Mucosa of stomach (tissue), 1 donor: ENCODE data around the gene GRM7.
"Not testable (repeated sequence)": the region's sequence is repeated elsewhere in the genome, so short reads cannot be mapped to it uniquely, and the experiment has no call there.

ENCODE experiments used
- H3K27me3 ChIP-seq: one replicate; pipeline ENCODE4 v1.7.0; 2013; ENCODE audit warnings: mild to moderate bottlenecking, low read length; ENCODE audit not compliant: control insufficient read depth, insufficient read depth
- H3K36me3 ChIP-seq: one replicate; pipeline ENCODE4 v1.7.0; 2013; ENCODE audit warnings: low read length; ENCODE audit not compliant: control insufficient read depth, insufficient read depth
- H3K4me1 ChIP-seq: one replicate; pipeline ENCODE4 v1.7.0; 2013; ENCODE audit warnings: mild to moderate bottlenecking, low read length; ENCODE audit not compliant: control insufficient read depth, insufficient read depth
- H3K4me3 ChIP-seq: one replicate; pipeline ENCODE4 v1.7.0; 2013; ENCODE audit warnings: low read length
- H3K9ac ChIP-seq: one replicate; pipeline ENCODE4 v1.7.0; 2013; ENCODE audit warnings: mild to moderate bottlenecking, low read length, moderate library complexity
- H3K9me3 ChIP-seq: one replicate; pipeline ENCODE4 v1.7.0; 2013; ENCODE audit warnings: mild to moderate bottlenecking, low read length, moderate library complexity; ENCODE audit not compliant: control insufficient read depth
- donor health status: Pancreatic carcinoma.

Gene GRM7

DNA sequence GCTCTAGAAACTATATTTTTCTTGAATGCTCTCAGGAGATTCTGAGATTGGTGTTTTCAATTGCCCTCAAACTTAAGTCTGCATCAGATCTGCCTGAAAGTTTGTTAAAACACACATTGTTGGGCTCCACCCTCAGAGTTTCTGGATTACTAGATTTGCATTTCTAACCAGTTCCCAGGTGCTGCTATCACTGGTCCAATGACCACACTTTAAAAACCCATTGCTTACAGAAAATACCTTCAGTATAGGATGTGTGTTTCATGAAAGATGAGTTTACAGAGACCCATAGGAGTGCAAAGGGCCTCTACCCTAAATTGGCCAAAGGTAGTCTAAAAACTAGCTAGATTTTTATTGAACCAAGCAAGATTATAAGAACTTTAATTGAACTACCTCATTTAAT is 17.8 kb downstream of the GRM7 start:
- Histone ChIP-seq H3K4me1 (no peaks in the 10 kb centered on the region), H3K9ac (no peak overlapping the region), H3K27me3 (no peaks in the 10 kb centered on the region), H3K9me3 (no peaks in the 10 kb centered on the region), H3K36me3 (no peaks in the 10 kb centered on the region), H3K4me3 (no peak overlapping the region)

DNA sequence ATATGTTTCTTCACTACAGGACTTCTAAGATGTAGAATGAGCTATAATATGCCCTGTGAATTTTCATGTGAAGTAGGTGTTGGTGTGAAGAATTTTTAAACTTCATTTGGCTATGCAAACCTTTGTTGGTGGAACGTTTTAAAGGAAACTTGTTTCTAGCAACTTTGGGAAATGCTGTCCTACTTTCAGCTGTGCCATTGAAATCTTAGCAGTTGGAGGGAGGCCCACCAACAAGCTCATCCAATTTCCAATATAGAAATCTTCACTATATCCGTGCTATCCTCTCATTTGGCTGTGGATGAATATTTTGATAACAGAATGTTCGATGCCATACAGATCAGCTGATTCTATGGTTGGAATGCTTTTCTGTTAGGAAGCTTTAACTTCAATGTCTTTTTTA is 51.3 kb downstream of the GRM7 start:
- Histone ChIP-seq H3K36me3 (no peaks in the 10 kb centered on the region), H3K4me3 (no peak overlapping the region), H3K4me1 (no peaks in the 10 kb centered on the region), H3K27me3 (no peaks in the 10 kb centered on the region), H3K9me3 (no peaks in the 10 kb centered on the region), H3K9ac (no peak overlapping the region)

DNA sequence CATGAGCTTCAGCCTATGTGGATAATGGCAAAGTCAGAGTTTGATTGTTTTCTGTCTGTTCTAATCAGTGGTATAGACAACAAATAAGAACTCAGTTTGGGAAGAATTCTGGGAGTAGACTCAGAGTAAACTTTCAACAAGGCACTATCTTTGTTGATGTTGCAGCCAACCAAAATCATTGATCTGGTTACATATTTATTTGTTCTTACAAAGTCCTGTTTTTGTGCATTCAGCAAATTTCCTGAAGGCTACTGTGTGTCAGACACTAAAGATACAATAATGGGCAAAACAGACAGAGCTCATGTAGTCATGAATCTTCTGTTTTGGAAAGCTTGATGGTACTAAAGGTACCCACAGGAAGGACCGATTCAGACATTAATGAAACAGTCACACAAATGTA is 55.0 kb downstream of the GRM7 start:
- no peak overlapping the region for H3K9ac ChIP-seq
- no peaks in the 10 kb centered on the region for H3K36me3 ChIP-seq
- H3K4me3 ChIP-seq: no peak overlapping the region
- no peaks in the 10 kb centered on the region for H3K4me1 ChIP-seq
- no peaks in the 10 kb centered on the region for H3K27me3 ChIP-seq
- H3K9me3 ChIP-seq: no peaks in the 10 kb centered on the region

DNA sequence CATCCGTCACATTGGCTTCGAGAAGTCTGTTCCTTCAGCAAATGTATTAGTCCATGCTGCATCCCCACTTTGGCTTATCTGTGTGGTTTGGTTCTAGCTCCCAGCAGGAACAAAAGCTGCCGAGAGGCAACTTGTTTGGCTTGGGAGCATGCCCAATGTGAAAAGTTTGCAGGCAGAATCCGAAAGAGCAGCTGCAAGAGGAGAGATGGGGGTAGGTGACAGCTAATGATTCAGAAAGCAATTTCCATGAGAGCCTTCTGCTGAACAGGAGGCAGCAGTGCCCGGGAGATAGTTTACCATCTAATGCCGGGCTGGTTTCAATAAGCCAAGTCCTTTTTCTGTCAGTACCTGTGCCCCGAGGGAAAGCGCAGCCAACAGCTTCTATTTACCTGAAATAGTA is 60.2 kb downstream of the GRM7 start:
- no peak overlapping the region for H3K9ac ChIP-seq
- H3K4me3 ChIP-seq: no peak overlapping the region
- H3K9me3 ChIP-seq: no peaks in the 10 kb centered on the region

DNA sequence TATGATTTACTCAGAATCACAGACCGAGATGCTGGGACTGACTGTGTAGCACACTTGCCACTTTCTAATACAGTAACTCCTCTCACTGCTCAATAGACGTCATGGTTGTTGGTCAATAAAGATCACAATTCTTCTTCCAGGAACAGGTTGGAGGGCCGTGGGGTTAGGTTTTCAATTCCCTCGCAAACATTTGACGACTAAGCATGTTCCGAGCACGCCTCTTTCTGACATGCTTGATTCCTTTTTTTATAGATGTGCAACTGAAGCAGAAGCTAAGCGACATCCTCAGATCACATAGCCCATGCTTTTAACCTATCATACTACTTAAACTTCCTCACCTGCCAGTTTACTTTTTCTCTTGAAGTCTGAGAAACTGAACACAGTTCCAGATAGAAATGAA is 61.0 kb downstream of the GRM7 start:
- Histone ChIP-seq H3K9me3 (no peaks in the 10 kb centered on the region), H3K4me1 (no peaks in the 10 kb centered on the region), H3K4me3 (no peak overlapping the region), H3K27me3 (no peaks in the 10 kb centered on the region), H3K36me3 (no peaks in the 10 kb centered on the region), H3K9ac (no peak overlapping the region)

More for the DNA sequence above, 60.2 kb downstream of the GRM7 start:
- no peaks in the 10 kb centered on the region for H3K4me1 ChIP-seq
- no peaks in the 10 kb centered on the region for H3K36me3 ChIP-seq
- H3K27me3 ChIP-seq: no peaks in the 10 kb centered on the region

DNA sequence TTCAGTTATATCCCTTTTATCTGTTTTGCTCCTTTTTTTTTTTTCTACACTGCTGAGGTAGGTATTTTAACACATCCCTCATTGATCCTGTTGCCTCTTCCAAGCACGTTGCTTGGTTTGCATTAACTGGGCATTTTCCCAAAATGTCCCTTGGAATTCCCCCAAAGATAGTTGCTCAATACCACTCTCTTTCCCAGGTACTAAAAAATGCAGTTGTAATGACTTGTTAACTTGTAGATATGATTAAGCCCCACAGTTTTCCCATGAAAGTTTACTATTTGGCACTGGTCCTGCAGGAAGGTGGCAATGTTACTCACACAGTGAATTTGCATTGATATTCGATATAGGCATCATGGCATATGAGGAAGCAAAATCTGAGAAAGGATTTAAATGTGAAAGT is 67.1 kb downstream of the GRM7 start:
- Histone ChIP-seq H3K9ac (no peak overlapping the region), H3K9me3 (no peaks in the 10 kb centered on the region), H3K36me3 (no peaks in the 10 kb centered on the region), H3K4me3 (no peak overlapping the region), H3K4me1 (no peaks in the 10 kb centered on the region), H3K27me3 (no peaks in the 10 kb centered on the region)

DNA sequence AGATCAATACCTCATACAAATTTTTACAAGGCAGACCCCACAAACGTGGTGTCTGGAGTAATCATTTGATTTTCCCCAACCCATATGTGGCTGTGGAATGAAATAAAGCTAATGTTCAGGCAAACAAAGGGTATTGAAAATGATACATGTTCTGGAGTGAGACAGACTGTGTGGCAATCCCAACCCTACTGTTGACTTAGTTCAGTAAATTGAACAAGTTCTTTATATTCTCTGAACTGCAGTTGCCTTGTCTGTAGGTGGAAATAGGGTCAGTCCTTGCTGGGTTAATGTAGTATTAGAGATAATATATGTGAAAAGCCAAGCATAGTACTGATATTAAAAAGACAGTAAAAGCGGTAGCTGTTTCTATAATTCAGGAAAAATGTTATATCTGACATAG is 69.0 kb downstream of the GRM7 start:
- Histone ChIP-seq H3K9me3 (no peaks in the 10 kb centered on the region), H3K4me1 (no peaks in the 10 kb centered on the region)

DNA sequence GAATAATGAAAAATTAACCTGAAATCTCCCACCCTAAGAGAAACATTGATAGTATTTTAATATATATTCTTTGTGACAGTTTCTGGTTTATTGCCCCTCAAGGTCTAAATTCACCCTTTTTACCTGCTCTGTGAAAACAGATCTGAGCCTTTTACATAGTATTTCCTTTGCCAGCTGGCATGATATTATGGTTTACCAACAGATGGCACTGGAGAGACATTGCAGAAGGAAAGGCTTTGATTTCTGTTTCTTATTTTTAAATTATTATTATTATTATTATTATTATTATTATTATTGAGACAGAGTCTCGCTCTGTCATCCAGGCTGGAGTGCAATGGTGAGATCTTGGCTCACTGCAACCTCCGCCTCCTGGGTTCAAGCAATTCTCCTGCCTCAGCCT is 74.5 kb downstream of the GRM7 start:
- not testable (repeated sequence) for H3K4me1 ChIP-seq, H3K9me3 ChIP-seq, H3K27me3 ChIP-seq, H3K9ac ChIP-seq, H3K4me3 ChIP-seq, H3K36me3 ChIP-seq

More for the DNA sequence above, 69.0 kb downstream of the GRM7 start:
- no peaks in the 10 kb centered on the region for H3K36me3 ChIP-seq
- no peak overlapping the region for H3K4me3 ChIP-seq
- no peak overlapping the region for H3K9ac ChIP-seq
- H3K27me3 ChIP-seq: no peaks in the 10 kb centered on the region

DNA sequence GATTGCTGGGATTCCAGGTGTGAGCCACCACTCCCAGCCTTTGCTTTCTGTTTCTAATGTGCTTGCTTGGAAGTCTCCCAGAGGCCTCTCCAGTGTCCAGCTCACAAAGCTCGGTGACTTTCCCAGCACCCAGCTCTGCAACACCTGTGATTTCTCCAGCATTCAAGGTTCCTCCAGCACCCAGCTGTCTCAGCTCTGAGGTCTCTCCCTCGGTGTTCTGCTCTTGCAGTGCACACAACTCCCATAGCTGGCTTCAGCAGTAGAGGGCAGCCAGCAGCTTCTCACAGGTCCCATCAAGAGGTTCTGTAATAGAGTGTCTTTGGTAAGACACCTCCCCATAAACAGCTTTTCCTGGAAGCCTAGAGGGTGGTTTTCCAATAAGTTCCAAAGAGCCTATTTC is 75.1 kb downstream of the GRM7 start:
- H3K27me3 ChIP-seq: no peaks in the 10 kb centered on the region
- H3K4me3 ChIP-seq: no peak overlapping the region
- no peaks in the 10 kb centered on the region for H3K9me3 ChIP-seq
- no peaks in the 10 kb centered on the region for H3K4me1 ChIP-seq
- H3K36me3 ChIP-seq: no peaks in the 10 kb centered on the region
- H3K9ac ChIP-seq: no peak overlapping the region

DNA sequence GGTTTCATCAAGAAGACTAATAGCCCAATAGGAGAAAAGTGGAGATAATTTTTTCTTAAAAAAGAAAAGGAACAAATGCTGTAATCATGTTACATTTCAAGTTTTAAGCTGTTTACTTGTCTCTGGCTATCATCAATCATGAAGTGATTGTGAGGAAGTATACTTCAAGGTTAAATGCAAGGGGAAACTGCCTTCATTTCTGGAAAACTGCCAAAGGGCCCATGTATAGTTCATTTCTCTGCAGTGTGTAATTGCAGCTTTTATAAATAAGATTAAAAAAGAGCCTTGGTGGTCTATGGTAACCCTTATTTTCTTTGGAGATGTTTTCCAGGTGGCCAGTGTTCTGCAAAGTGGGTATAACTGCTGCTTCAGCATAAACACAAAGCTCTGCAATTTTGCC is 101.9 kb downstream of the GRM7 start:
- Histone ChIP-seq H3K9me3 (no peaks in the 10 kb centered on the region), H3K4me3 (no peak overlapping the region), H3K4me1 (no peaks in the 10 kb centered on the region), H3K27me3 (no peaks in the 10 kb centered on the region), H3K9ac (no peak overlapping the region), H3K36me3 (no peaks in the 10 kb centered on the region)

DNA sequence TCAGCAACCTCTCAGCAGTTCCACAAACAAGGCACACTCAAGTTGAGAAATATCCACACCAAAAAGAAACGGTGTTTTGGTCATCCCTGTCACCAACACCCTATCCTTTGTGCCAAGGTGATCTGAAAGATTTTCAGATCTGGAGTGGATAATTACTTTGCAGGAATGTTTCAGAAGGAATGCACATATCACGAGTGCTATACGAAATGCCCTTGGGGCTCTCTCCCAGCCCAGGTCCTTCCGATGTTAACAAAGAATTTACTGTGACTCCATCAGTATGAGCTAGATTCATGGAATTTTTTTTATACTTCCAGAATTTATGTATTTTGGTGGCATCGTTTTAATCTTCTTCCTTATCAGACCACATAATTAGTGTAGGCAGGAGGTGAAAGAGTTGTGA is 105.0 kb downstream of the GRM7 start:
- Histone ChIP-seq H3K36me3 (no peaks in the 10 kb centered on the region), H3K9ac (no peak overlapping the region), H3K4me1 (no peaks in the 10 kb centered on the region), H3K27me3 (no peaks in the 10 kb centered on the region), H3K9me3 (no peaks in the 10 kb centered on the region), H3K4me3 (no peak overlapping the region)

DNA sequence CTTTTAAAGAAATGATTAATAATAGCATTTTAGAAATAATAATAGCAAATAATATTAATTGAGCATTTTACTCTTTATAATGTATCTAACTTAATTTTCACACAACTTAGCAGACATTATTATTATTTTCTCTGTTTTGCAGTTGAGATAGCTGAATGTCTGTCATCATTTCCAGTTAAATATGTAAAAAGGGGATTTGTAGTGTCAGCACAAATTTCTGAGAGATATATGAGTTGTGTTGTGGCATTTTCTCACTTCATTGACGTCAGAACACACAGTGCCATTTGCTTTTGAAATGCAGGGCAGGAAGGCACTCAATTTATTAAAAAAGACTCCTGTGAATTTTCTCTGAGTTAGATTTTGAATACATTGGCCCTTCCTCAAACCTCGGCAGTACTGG is 111.0 kb downstream of the GRM7 start:
- H3K4me1 ChIP-seq: no peaks in the 10 kb centered on the region
- H3K9me3 ChIP-seq: no peaks in the 10 kb centered on the region
- H3K36me3 ChIP-seq: no peaks in the 10 kb centered on the region
- H3K4me3 ChIP-seq: no peak overlapping the region
- H3K9ac ChIP-seq: no peak overlapping the region
- H3K27me3 ChIP-seq: no peaks in the 10 kb centered on the region

DNA sequence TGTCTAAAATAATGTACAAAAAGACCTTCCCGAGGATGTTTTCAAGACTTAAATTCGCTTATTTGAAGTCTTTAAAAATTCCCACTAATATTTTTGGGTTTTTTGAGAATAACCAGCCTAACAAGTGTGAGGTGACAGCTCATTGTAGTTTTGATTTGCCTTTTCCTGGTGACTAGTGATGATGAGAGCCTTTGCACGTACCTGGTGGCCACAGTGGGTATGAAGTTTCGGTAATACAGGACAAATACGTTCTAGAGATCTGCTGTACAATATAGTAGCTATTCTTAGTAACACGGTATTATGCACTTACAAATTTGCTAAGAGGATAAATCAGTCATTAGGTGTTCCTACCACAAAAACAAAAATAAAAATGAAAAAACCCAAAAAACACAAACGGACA is 124.9 kb downstream of the GRM7 start:
- H3K36me3 ChIP-seq: no peaks in the 10 kb centered on the region
- no peaks in the 10 kb centered on the region for H3K4me1 ChIP-seq
- no peaks in the 10 kb centered on the region for H3K27me3 ChIP-seq
- no peaks in the 10 kb centered on the region for H3K9me3 ChIP-seq
- no peak overlapping the region for H3K4me3 ChIP-seq
- H3K9ac ChIP-seq: no peak overlapping the region
